Measurements from ENCODE around the gene STOML1.
"Not testable (repeated sequence)": the region's sequence is repeated elsewhere in the genome, so short reads cannot be mapped to it uniquely, and the experiment has no call there.

The STOML1 gene

GRCh38 chr15:73946046-73946721 is 45.9 kb downstream of the STOML1 start:
- DNase-seq (ENCODE audit: low spot score), result no peak

GRCh38 chr15:73945130-73945508 is 47.0 kb downstream of the STOML1 start:
- DNase-seq (ENCODE audit: low spot score), result no peak

- DNase-seq (ENCODE audit: low spot score), result no peak
Observed at GRCh38 chr15:73944161-73945129, 47.6 kb downstream of the STOML1 start.

GRCh38 chr15:73942751-73943270 is 49.3 kb downstream of the STOML1 start:
- no peak for DNase-seq (ENCODE audit: low spot score)

- DNase-seq (ENCODE audit: low spot score), result no peak
Observed at GRCh38 chr15:73941871-73942635, 50.0 kb downstream of the STOML1 start.

GRCh38 chr15:73941449-73941848 is 50.6 kb downstream of the STOML1 start:
- DNase-seq (ENCODE audit: low spot score), result no peak

GRCh38 chr15:73941044-73941443 is 51.1 kb downstream of the STOML1 start:
- DNase-seq (ENCODE audit: low spot score), result no peak

GRCh38 chr15:73940061-73940981 is 51.8 kb downstream of the STOML1 start:
- no peak for DNase-seq (ENCODE audit: low spot score)

- no peak for DNase-seq (ENCODE audit: low spot score)
Observed at GRCh38 chr15:73939138-73939537, 53.0 kb downstream of the STOML1 start.

GRCh38 chr15:73938516-73938915 is 53.6 kb downstream of the STOML1 start:
- DNase-seq (ENCODE audit: low spot score), result not testable (repeated sequence)

- no peak for DNase-seq (ENCODE audit: low spot score)
Observed at GRCh38 chr15:73937726-73938125, 54.4 kb downstream of the STOML1 start.

- no peak for DNase-seq (ENCODE audit: low spot score)
Observed at GRCh38 chr15:73937296-73937695, 54.8 kb downstream of the STOML1 start.

GRCh38 chr15:73936588-73937290 is 55.4 kb downstream of the STOML1 start:
- DNase-seq (ENCODE audit: low spot score), result no peak

GRCh38 chr15:73936181-73936580 is 55.9 kb downstream of the STOML1 start:
- DNase-seq (ENCODE audit: low spot score), result no peak

GRCh38 chr15:73935547-73935946 is 56.5 kb downstream of the STOML1 start:
- no peak for DNase-seq (ENCODE audit: low spot score)

GRCh38 chr15:73934281-73934680 is 57.8 kb downstream of the STOML1 start:
- no peak for DNase-seq (ENCODE audit: low spot score)

GRCh38 chr15:73932381-73933191 is 59.5 kb downstream of the STOML1 start:
- no peak for DNase-seq (ENCODE audit: low spot score)

GRCh38 chr15:73931441-73931840 is 60.7 kb downstream of the STOML1 start:
- no peak for DNase-seq (ENCODE audit: low spot score)

GRCh38 chr15:73930790-73931281 is 61.3 kb downstream of the STOML1 start:
- DNase-seq (ENCODE audit: low spot score), result no peak

Measured in NAMALWA (cell line).